MM.1S (cell line): ENCODE measurements around the gene PPP1R37.

Experiments
- DNase-seq: peaks from one replicate; pipeline ENCODE4 v3.0.0-alpha.2; 2015
- H2AFZ ChIP-seq: fragments of 300-600 bp; sonication (generic); 2 replicates; pipeline ENCODE4 v1.6.0; 2016; ENCODE audit warnings: antibody characterized with exemption, low read length
- H3F3A ChIP-seq: fragments of 300-600 bp; sonication (generic); 2 replicates; pipeline ENCODE4 v1.6.1; 2016; ENCODE audit warnings: mild to moderate bottlenecking, antibody characterized with exemption, low read length, moderate library complexity, mixed read lengths; ENCODE audit not compliant: insufficient read depth
- H3K27ac ChIP-seq: fragments of 300-600 bp; sonication (generic); 2 replicates; pipeline ENCODE4 v1.5.1; 2016; ENCODE audit warnings: mild to moderate bottlenecking, low read length
- H3K27me3 ChIP-seq: fragments of 300-600 bp; sonication (generic); replicated peaks from 2 replicates; pipeline ENCODE4 v1.6.0; 2016; ENCODE audit warnings: low read length; ENCODE audit not compliant: insufficient read depth
- H3K36me3 ChIP-seq: fragments of 300-600 bp; sonication (generic); replicated peaks from 2 replicates; pipeline ENCODE4 v1.6.1; 2016; ENCODE audit warnings: mild to moderate bottlenecking, low read length, mixed read lengths; ENCODE audit not compliant: insufficient read depth
- H3K4me1 ChIP-seq: fragments of 300-600 bp; sonication (generic); 2 replicates; pipeline ENCODE4 v1.6.1; 2016; ENCODE audit warnings: low read length, mixed read lengths
- H3K4me2 ChIP-seq: fragments of 300-600 bp; sonication (generic); 2 replicates; pipeline ENCODE4 v1.6.0; 2016; ENCODE audit warnings: low read depth, low read length
- H3K4me3 ChIP-seq: fragments of 300-600 bp; sonication (generic); 2 replicates; pipeline ENCODE4 v1.5.1; 2016; ENCODE audit warnings: low read length, mixed read lengths
- H3K79me2 ChIP-seq: fragments of 300-600 bp; sonication (generic); 2 replicates; pipeline ENCODE4 v1.6.1; 2016; ENCODE audit warnings: mixed run types, low read length, mixed read lengths
- H3K9ac ChIP-seq: fragments of 300-600 bp; sonication (generic); 2 replicates; pipeline ENCODE4 v1.6.1; 2016; ENCODE audit warnings: low read length, mixed read lengths
- H3K9me2 ChIP-seq: fragments of 300-600 bp; sonication (generic); replicated peaks from 2 replicates; pipeline ENCODE4 v1.6.1; 2016; ENCODE audit warnings: mild to moderate bottlenecking, low read length, mixed read lengths; ENCODE audit not compliant: insufficient read depth
- H3K9me3 ChIP-seq: fragments of 300-600 bp; sonication (generic); replicated peaks from 2 replicates; pipeline ENCODE4 v1.6.1; 2016; ENCODE audit warnings: mild to moderate bottlenecking, low read length, mixed read lengths; ENCODE audit not compliant: insufficient read depth
- H4K20me1 ChIP-seq: fragments of 300-600 bp; sonication (generic); 2 replicates; pipeline ENCODE4 v1.6.1; 2016; ENCODE audit warnings: mild to moderate bottlenecking, low read length, moderate library complexity, mixed read lengths; ENCODE audit not compliant: insufficient read depth
- CTCF ChIP-seq: fragments of 300-600 bp; sonication (generic); IDR thresholded peaks from 2 replicates; pipeline ENCODE4 v1.5.1; 2016; ENCODE audit warnings: antibody characterized with exemption, low read length, mixed read lengths
- EZH2 ChIP-seq: fragments of 300-600 bp; sonication (generic); optimal IDR thresholded peaks from 2 replicates; pipeline ENCODE3; 2017; ENCODE audit warnings: low read depth, mild to moderate bottlenecking, antibody characterized with exemption, low read length, mixed read lengths
- EZH2phosphoT487 ChIP-seq: fragments of 300-600 bp; sonication (generic); IDR thresholded peaks from 2 replicates; pipeline ENCODE4 v1.6.1; 2018; ENCODE audit warnings: antibody characterized with exemption, low read length

The PPP1R37 gene

GRCh38 chr19:45179892-45180370 lies 87.0 kb downstream of the PPP1R37 start:
- DNase-seq, result no peak
- H3K9ac ChIP-seq, result peak overlapping the region; percentile 80; the same call in 1 of the 2 replicates
- no peak overlapping the region for H3K27ac ChIP-seq
- peaks cover 34% of the 10 kb centered on the region for H3K79me2 ChIP-seq
- peaks cover 8% of the 10 kb centered on the region; the same call in 1 of the 2 replicates for H3F3A ChIP-seq
- peak overlapping the region; percentile 100 for H3K4me3 ChIP-seq
- no peak overlapping the region for H2AFZ ChIP-seq
- H3K36me3 ChIP-seq, result no peaks in the 10 kb centered on the region
- 0 out of 2 replicates have a peak, but pooled peaks cover 3% of the 10 kb centered on the region for H3K4me1 ChIP-seq
- no peaks in the 10 kb centered on the region for H3K9me3 ChIP-seq
- no peaks in the 10 kb centered on the region for H3K9me2 ChIP-seq
- H4K20me1 ChIP-seq, result no peaks in the 10 kb centered on the region
- H3K4me2 ChIP-seq, result peak overlapping the region; percentile 93
- H3K27me3 ChIP-seq, result no peaks in the 10 kb centered on the region
- TF ChIP-seq EZH2 (no peak), EZH2phosphoT487 (no peak), CTCF (no peak)

- Histone ChIP-seq H3K9me3 (no peaks in the 10 kb centered on the region), H4K20me1 (no peaks in the 10 kb centered on the region), H2AFZ (no peak overlapping the region), H3K4me3 (no peak overlapping the region), H3K4me1 (0 out of 2 replicates have a peak, but pooled peaks cover 3% of the 10 kb centered on the region), H3F3A (peaks cover 8% of the 10 kb centered on the region; the same call in 1 of the 2 replicates), H3K27ac (no peak overlapping the region), H3K9ac (no peak overlapping the region), H3K36me3 (no peaks in the 10 kb centered on the region), H3K27me3 (no peaks in the 10 kb centered on the region), H3K4me2 (no peak overlapping the region), H3K79me2 (peaks cover 34% of the 10 kb centered on the region), H3K9me2 (no peaks in the 10 kb centered on the region)
- DNase-seq, result no peak
- no peak for TF ChIP-seq CTCF
- TF ChIP-seq EZH2phosphoT487, result no peak
- no peak for TF ChIP-seq EZH2
Measured at GRCh38 chr19:45180936-45181335, 88.0 kb downstream of the PPP1R37 start.

- H3K79me2 ChIP-seq, result peaks cover 25% of the 10 kb centered on the region
- no peaks in the 10 kb centered on the region for H3K36me3 ChIP-seq
- no peak for DNase-seq
- H3K27me3 ChIP-seq, result no peaks in the 10 kb centered on the region
- no peak overlapping the region for H2AFZ ChIP-seq
- TF ChIP-seq CTCF (no peak), EZH2 (no peak), EZH2phosphoT487 (no peak)
- H3K9me3 ChIP-seq, result no peaks in the 10 kb centered on the region
- no peak overlapping the region for H3K27ac ChIP-seq
- H3K9ac ChIP-seq, result no peak overlapping the region
- no peaks in the 10 kb centered on the region for H4K20me1 ChIP-seq
- no peak overlapping the region for H3K4me2 ChIP-seq
- H3K9me2 ChIP-seq, result no peaks in the 10 kb centered on the region
- H3K4me3 ChIP-seq, result no peak overlapping the region
- H3K4me1 ChIP-seq, result 0 out of 2 replicates have a peak, but pooled peaks cover 3% of the 10 kb centered on the region
- peaks cover 5% of the 10 kb centered on the region; the same call in 1 of the 2 replicates for H3F3A ChIP-seq
Measured at GRCh38 chr19:45182758-45183157, 89.8 kb downstream of the PPP1R37 start.
